HepG2 (cell line): ENCODE results near the gene GLI3. TPM values are rescaled to one million over a fixed set of nuclear protein-coding genes. Genes with fewer than 3 reads are reported as not detected.

Experiments used
- ATAC-seq: fragments of 200-7000 bp; cut with Tn5 transposase; 3 replicates; pipeline ENCODE4 v1.9.1; 2020; ENCODE audit warnings: mild to moderate bottlenecking, moderate library complexity
- BruUV-seq: library from RNA; stranded (reverse); fragments of 400-500 nt; replicated peaks from 2 replicates; lab custom pipeline; 2021; lab: Mats Ljungman, UMichigan
- CTCF ChIA-PET: fragments of 300-600 bp; formaldehyde crosslinking; extraction: SDS; loops from one replicate; lab custom pipeline; 2021; ENCODE audit warnings: low total read pairs, inconsistent platforms, low intra/inter-chr PET ratio; lab: Yijun Ruan, JAX
- POLR2A ChIA-PET: fragments of 350-600 bp; sonication (Branson Sonifier 250); formaldehyde crosslinking; loops from one replicate; lab custom pipeline; 2020; ENCODE audit warnings: antibody characterized with exemption, inconsistent platforms; lab: Yijun Ruan, JAX
- DNase-seq: peaks from one replicate; pipeline ENCODE4 v3.0.0-alpha.2; 2015; ENCODE audit warnings: low spot score
- FAIRE-seq: peaks from 3 replicates; lab custom pipeline; 2011; peaks lifted over from hg19 to GRCh38; lab: Jason Lieb, UNC
- H2AFZ ChIP-seq: one replicate; pipeline ENCODE4 v1.6.1; 2011; ENCODE audit warnings: low read length, inconsistent platforms
- H3K27ac ChIP-seq: fragments of 300-600 bp; 3 replicates; pipeline ENCODE4 v1.8.0; 2011; ENCODE audit warnings: mixed run types, mild to moderate bottlenecking, mixed read lengths, low read length, inconsistent platforms; ENCODE audit not compliant: insufficient read depth; ENCODE audit errors: extremely low read length
- H3K27me3 ChIP-seq, 2 experiments: fragments of 200-600 bp in 1 of 2; 2 replicates in 1 of 2; 3 replicates in 1 of 2; pipeline versions ENCODE4 v1.6.0 to v1.8.0; 2011; ENCODE audit warnings: low read length in 2 of 2, mild to moderate bottlenecking in 2 of 2, moderate library complexity in 2 of 2, inconsistent platforms in 1 of 2; ENCODE audit not compliant: insufficient read depth in 2 of 2, control insufficient read depth in 1 of 2
- H3K36me3 ChIP-seq, 2 experiments: fragments of 200-600 bp in 1 of 2; replicated peaks in 1 of 2; 2 replicates in 1 of 2; 3 replicates in 1 of 2; pipeline versions ENCODE4 v1.5.1 to v1.8.0; 2011; ENCODE audit warnings: low read length in 2 of 2, inconsistent platforms in 1 of 2; ENCODE audit not compliant: insufficient read depth in 2 of 2, control insufficient read depth in 1 of 2
- H3K4me1 ChIP-seq: 2 replicates; pipeline ENCODE4 v1.5.1; 2012; ENCODE audit warnings: low read length, inconsistent platforms; ENCODE audit not compliant: insufficient read depth
- H3K4me2 ChIP-seq: 2 replicates; pipeline ENCODE4 v1.6.0; 2011; ENCODE audit warnings: low read depth, low read length, inconsistent platforms
- H3K4me3 ChIP-seq, 3 experiments: fragments of 200-600 bp in 1 of 3; sonication (generic), shearing (Covaris generic) in 1 of 3; replicated peaks in 1 of 3; 2 replicates each; pipeline ENCODE4 v1.5.1; 2011 to 2016; ENCODE audit warnings: low read length in 3 of 3, inconsistent platforms in 2 of 3, low read depth in 2 of 3, mild to moderate bottlenecking in 2 of 3, control low read depth in 1 of 3, mixed read lengths in 1 of 3; ENCODE audit not compliant: insufficient read depth in 1 of 3
- H3K79me2 ChIP-seq: one replicate; pipeline ENCODE4 v1.6.1; 2011; ENCODE audit warnings: low read length, inconsistent platforms; ENCODE audit not compliant: insufficient read depth
- H3K9ac ChIP-seq: 2 replicates; pipeline ENCODE4 v1.6.0; 2011; ENCODE audit warnings: mild to moderate bottlenecking, low read depth, low read length, inconsistent platforms; ENCODE audit not compliant: insufficient read depth
- H3K9me3 ChIP-seq: 2 replicates; pipeline ENCODE4 v1.5.1; 2012; ENCODE audit warnings: mild to moderate bottlenecking, low read length
- H4K20me1 ChIP-seq: 2 replicates; pipeline ENCODE4 v1.6.0; 2011; ENCODE audit warnings: inconsistent platforms, mild to moderate bottlenecking, low read length, moderate library complexity; ENCODE audit not compliant: insufficient read depth
- ARID3A ChIP-seq: IDR thresholded peaks from 2 replicates; pipeline ENCODE4 v1.6.1; 2012; ENCODE audit warnings: low read depth, low read length, improper control_type of control experiment
- DNMT1 ChIP-seq: sonication (generic); formaldehyde crosslinking; IDR thresholded peaks from 2 replicates; pipeline ENCODE4 v1.5.1; 2020; ENCODE audit warnings: mild to moderate bottlenecking, missing genetic modification reagents
- HES4 ChIP-seq: sonication (generic); formaldehyde crosslinking; IDR thresholded peaks from 2 replicates; pipeline ENCODE4 v1.9.0; 2021; ENCODE audit warnings: mild to moderate bottlenecking, missing genetic modification reagents, borderline replicate concordance
- ISX ChIP-seq: sonication (generic); formaldehyde crosslinking; conservative IDR thresholded peaks from 2 replicates; pipeline ENCODE4 v1.5.0; 2020; ENCODE audit warnings: missing genetic modification reagents
- NR2F2 ChIP-seq: IDR thresholded peaks from 2 replicates; pipeline ENCODE4 v1.6.1; 2012; ENCODE audit warnings: low read depth, inconsistent platforms, borderline replicate concordance
- PHF8 ChIP-seq: sonication (generic); formaldehyde crosslinking; IDR thresholded peaks from 2 replicates; pipeline ENCODE4 v1.5.0; 2020; ENCODE audit warnings: missing genetic modification reagents
- PRPF4 ChIP-seq: fragments of 200-400 bp; formaldehyde crosslinking; IDR thresholded peaks from 2 replicates; pipeline ENCODE4 v1.6.1; 2016; ENCODE audit warnings: low read length, low read depth; ENCODE audit not compliant: poor library complexity, severe bottlenecking
- SUZ12 ChIP-seq: fragments of 150-350 bp; IDR thresholded peaks from 2 replicates; pipeline ENCODE4 v1.6.1; 2014; ENCODE audit warnings: low read depth, low read length
- THAP8 ChIP-seq: sonication (generic); formaldehyde crosslinking; IDR thresholded peaks from 2 replicates; pipeline ENCODE4 v1.5.1; 2020; ENCODE audit warnings: missing genetic modification reagents, mild to moderate bottlenecking, borderline replicate concordance
- YEATS2 ChIP-seq: sonication (generic); formaldehyde crosslinking; IDR thresholded peaks from 2 replicates; pipeline ENCODE4 v1.4.0; 2020; ENCODE audit warnings: missing genetic modification reagents, borderline replicate concordance
- ZBTB7A ChIP-seq: sonication (generic); formaldehyde crosslinking; IDR thresholded peaks from 2 replicates; pipeline ENCODE4 v1.8.0; 2022; ENCODE audit warnings: mild to moderate bottlenecking, missing genetic modification reagents
- ZNF761 ChIP-seq: sonication (generic); formaldehyde crosslinking; conservative IDR thresholded peaks from 2 replicates; pipeline ENCODE4 v1.4.0; 2020; ENCODE audit warnings: mild to moderate bottlenecking, missing genetic modification reagents
- ZSCAN31 ChIP-seq: sonication (generic); formaldehyde crosslinking; IDR thresholded peaks from 2 replicates; pipeline ENCODE4 v1.5.0; 2020; ENCODE audit warnings: low read depth, mild to moderate bottlenecking, missing genetic modification reagents
- WGBS: methylation state at CpG from one replicate; pipeline ENCODE4 v1.1.6; 2017; ENCODE audit warnings: low lambda C conversion rate; 5-methylcytosine and 5-hydroxymethylcytosine counted together
- in situ Hi-C: cut with HindIII; loops from 2 replicates; pipeline ENCODE4 v1.10.0; 2017; ENCODE audit warnings: low pct_unique_long_range_greater_than_20kb; ENCODE audit not compliant: extremely low pct_ligation_motif_present
- intact Hi-C: fragments of 100-400 bp; cut with micrococcal nuclease; formaldehyde crosslinking; loops from one replicate; pipeline ENCODE4 v1.10.0; 2022; ENCODE audit not compliant: unreplicated experiment
- polyA plus RNA-seq, 8 experiments: library from polyadenylated mRNA; depleted of rRNA in 3 of 8; stranded (reverse) in 7 of 8; unstranded in 1 of 8; fragments of >200 nt; fragmentation: Illumina TruSeq in 4 of 8; extraction: Trizol in 4 of 8; gene quantifications; 2 replicates each; pipeline versions ENCODE4 v1.2.1 to v1.2.3, GENCODE V29; 2011 to 2016; ENCODE audit warnings: low read depth in 4 of 8, missing spikeins in 1 of 8, mixed read lengths in 1 of 8; ENCODE audit not compliant: insufficient read depth in 1 of 8
- total RNA-seq, 5 experiments: library from RNA; depleted of rRNA; stranded (reverse); fragments of >200 nt; fragmentation: Illumina TruSeq; extraction: Trizol; gene quantifications; 2 replicates each; pipeline ENCODE4 v1.2.3, GENCODE V29; 2016; ENCODE audit warnings: low read depth in 1 of 5

GLI3 gene
- total and polyA plus RNA-seq, 2 of the 13 experiments (the other 11 are each of a cell fraction or from before 2014, with no cell fraction given), result not detected

- TF ChIP-seq DNMT1 (CRISPR knock-in tag), result no peak
- TF ChIP-seq, all 625 proteins: peak for 0
These were observed 262.0 kb downstream of the GLI3 start (continued) for GRCh38 chr7:41974870-41975557.

GRCh38 chr7:41973202-41973730, 263.7 kb downstream of the GLI3 start:
- Histone ChIP-seq H4K20me1 (no peaks in the 10 kb centered on the region), H3K4me1 (peaks cover 18% of the 10 kb centered on the region), H3K4me2 (no peak overlapping the region), H3K4me3 (no peak overlapping the region), H3K27ac (no peak overlapping the region), H2AFZ (no peak overlapping the region), H3K9me3 (no peaks in the 10 kb centered on the region), H3K79me2 (no peaks in the 10 kb centered on the region), H3K36me3 (no peaks in the 10 kb centered on the region), H3K27me3 (no peaks in the 10 kb centered on the region; a peak in 1 of 5 replicates), H3K9ac (no peak overlapping the region)
- TF ChIP-seq ARID3A, result no peak
- no peak for TF ChIP-seq ZSCAN31 (CRISPR knock-in tag)
- no peak for TF ChIP-seq HES4 (CRISPR knock-in tag)
- no peak for TF ChIP-seq ZNF761 (CRISPR knock-in tag)
- no peak for TF ChIP-seq SUZ12
- TF ChIP-seq PHF8, result no peak
- no peak for TF ChIP-seq ZBTB7A (CRISPR knock-in tag)
- no peak for TF ChIP-seq YEATS2 (CRISPR knock-in tag)
- no peak for TF ChIP-seq PRPF4
- TF ChIP-seq NR2F2, result no peak
- no peak for TF ChIP-seq THAP8 (CRISPR knock-in tag)
- no peak for TF ChIP-seq ISX (CRISPR knock-in tag)
- in situ Hi-C loops, result no loop called here
- no TSS peak for BruUV-seq
- intact Hi-C loops, result no loop called here
- DNase-seq, result no peak
- POLR2A ChIA-PET, result no interaction called here
- CTCF ChIA-PET, result no interaction called here
- FAIRE-seq, result no peak
- WGBS, result 79% methylated on average over 8 of the region's 8 CpGs
- ATAC-seq, result no peak
